CD4-positive, alpha-beta T cell (primary cell): ENCODE data around the gene PLEKHA4. TPM values are rescaled to one million over a fixed set of nuclear protein-coding genes. Genes with fewer than 3 reads are reported as not detected.
"Not testable (repeated sequence)": the region's sequence is repeated elsewhere in the genome, so short reads cannot be mapped to it uniquely, and the experiment has no call there.

Experiments used
- ATAC-seq: fragments of 200-7000 bp; cut with Tn5 transposase; one replicate; pipeline ENCODE4 v1.10.0; 2022; ENCODE audit warnings: mild to moderate bottlenecking; ENCODE audit not compliant: poor library complexity
- CTCF ChIA-PET: fragments of 350-600 bp; sonication (Branson Sonifier 250); formaldehyde crosslinking; loops from one replicate; lab custom pipeline; 2021; ENCODE audit warnings: antibody characterized with exemption, inconsistent platforms; lab: Charles Lee
- POLR2A ChIA-PET: fragments of 350-600 bp; sonication (Branson Sonifier 250); formaldehyde crosslinking; loops from one replicate; lab custom pipeline; 2021; ENCODE audit warnings: antibody characterized with exemption, inconsistent platforms; lab: Charles Lee
- DNase-seq, 14 experiments: peaks; one replicate each; pipeline ENCODE4 v3.0.0-alpha.2; 2013 to 2020; ENCODE audit warnings: mixed read lengths in 2 of 14
- H3K27ac ChIP-seq, 2 donors: one replicate each; pipeline versions ENCODE4 v1.5.1 to v1.7.0; 2013; ENCODE audit warnings: low read length in 2 of 2, low read depth in 1 of 2, mild to moderate bottlenecking in 1 of 2
- H3K27me3 ChIP-seq, 2 experiments: 1 replicate in 1 of 2; 2 replicates in 1 of 2; pipeline versions ENCODE4 v1.6.1 to v1.7.0; 2013; ENCODE audit warnings: low read length in 2 of 2, control low read depth in 1 of 2, mild to moderate bottlenecking in 1 of 2, moderate library complexity in 1 of 2; ENCODE audit not compliant: insufficient read depth in 2 of 2, control insufficient read depth in 1 of 2
- H3K36me3 ChIP-seq: one replicate; pipeline ENCODE4 v1.6.1; 2013; ENCODE audit warnings: low read length, control low read depth; ENCODE audit not compliant: insufficient read depth
- H3K4me1 ChIP-seq: one replicate; pipeline ENCODE4 v1.6.1; 2013; ENCODE audit warnings: low read length, control low read depth; ENCODE audit not compliant: insufficient read depth
- H3K4me3 ChIP-seq: one replicate; pipeline ENCODE4 v1.5.1; 2013; ENCODE audit warnings: mild to moderate bottlenecking, low read length, moderate library complexity
- H3K9me3 ChIP-seq, 2 experiments: 1 replicate in 1 of 2; 2 replicates in 1 of 2; pipeline versions ENCODE4 v1.6.1 to v1.7.0; 2013; ENCODE audit warnings: low read length in 2 of 2, mild to moderate bottlenecking in 2 of 2, control low read depth in 1 of 2, moderate library complexity in 1 of 2; ENCODE audit not compliant: control insufficient read depth in 1 of 2, insufficient read depth in 1 of 2
- H3K27ac Mint-ChIP-seq: one replicate; pipeline ENCODE4 v1.8.0; 2020; ENCODE audit warnings: mixed read lengths
- H3K27me3 Mint-ChIP-seq: one replicate; pipeline ENCODE4 v1.8.0; 2021; ENCODE audit warnings: mixed read lengths
- H3K36me3 Mint-ChIP-seq: one replicate; pipeline ENCODE4 v1.8.0; 2021; ENCODE audit warnings: low read depth, mixed read lengths
- H3K4me1 Mint-ChIP-seq: one replicate; pipeline ENCODE4 v1.8.0; 2021; ENCODE audit warnings: low read depth, mixed read lengths
- H3K4me3 Mint-ChIP-seq: one replicate; pipeline ENCODE4 v1.8.0; 2020; ENCODE audit warnings: mild to moderate bottlenecking, mixed read lengths
- H3K9me3 Mint-ChIP-seq: one replicate; pipeline ENCODE4 v1.8.0; 2020; ENCODE audit warnings: mixed read lengths
- intact Hi-C, 2 experiments: fragments of 100-400 bp; cut with DNase I in 1 of 2; cut with micrococcal nuclease in 1 of 2; formaldehyde crosslinking; loops; one replicate each; pipeline versions ENCODE4 v1.15.1 to v1.9.0; 2023 to 2025; cut with DNase I, micrococcal nuclease
- total RNA-seq, 174 experiments: library from RNA in 2 of 174; stranded (reverse) in 2 of 174; gene quantifications; one replicate each; pipeline ENCODE4 v1.2.3 and lab custom pipeline; 2021 to 2026
- TF ChIP-seq, protein P1 (sequence below): fragments of 200-600 bp; IDR thresholded peaks from one replicate; pipeline ENCODE4 v1.8.0; 2022; ENCODE audit warnings: antibody characterized with exemption, mild to moderate bottlenecking

Gene PLEKHA4
- total RNA-seq, 2 experiments from 2014 or later, result 1.4 to 2.7 TPM

GRCh38 chr19:48900477-48901406 lies 32.3 kb upstream of the PLEKHA4 start:
- Mint-ChIP-seq H3K27me3 (no peaks in the 10 kb centered on the region), H3K27ac (peak overlapping the region; percentile 88), H3K36me3 (peaks cover 43% of the 10 kb centered on the region), H3K9me3 (no peaks in the 10 kb centered on the region), H3K4me3 (peak overlapping the region; percentile 95), H3K4me1 (peaks cover 35% of the 10 kb centered on the region)
- DNase-seq (peak in 6 of 14 experiments; percentile 21 to 66 (median 48)), ATAC-seq (peak; percentile 34)
- CTCF ChIA-PET, result interaction anchor here (1.2 to 2.6 kb wide), 4 partner anchors 27 to 93 kb away, joined by 3 to 13 read pairs (median 7); partner anchors contain the start of genes GYS1 and RUVBL2
- H3K9me3 ChIP-seq, result no peaks in the 10 kb centered on the region
- peaks cover 0 to 5% of the 10 kb centered on the region in 2 experiments for H3K27me3 ChIP-seq
- POLR2A ChIA-PET, result interaction anchor here (1.0 to 3.2 kb wide), 11 partner anchors 17 to 105 kb away, joined by 3 to 55 read pairs (median 4); partner anchors contain the start of genes DHDH, FTL, GYS1 and PPP1R15A
- peaks cover 43% of the 10 kb centered on the region for H3K4me1 ChIP-seq
- TF ChIP-seq, protein P1, sequence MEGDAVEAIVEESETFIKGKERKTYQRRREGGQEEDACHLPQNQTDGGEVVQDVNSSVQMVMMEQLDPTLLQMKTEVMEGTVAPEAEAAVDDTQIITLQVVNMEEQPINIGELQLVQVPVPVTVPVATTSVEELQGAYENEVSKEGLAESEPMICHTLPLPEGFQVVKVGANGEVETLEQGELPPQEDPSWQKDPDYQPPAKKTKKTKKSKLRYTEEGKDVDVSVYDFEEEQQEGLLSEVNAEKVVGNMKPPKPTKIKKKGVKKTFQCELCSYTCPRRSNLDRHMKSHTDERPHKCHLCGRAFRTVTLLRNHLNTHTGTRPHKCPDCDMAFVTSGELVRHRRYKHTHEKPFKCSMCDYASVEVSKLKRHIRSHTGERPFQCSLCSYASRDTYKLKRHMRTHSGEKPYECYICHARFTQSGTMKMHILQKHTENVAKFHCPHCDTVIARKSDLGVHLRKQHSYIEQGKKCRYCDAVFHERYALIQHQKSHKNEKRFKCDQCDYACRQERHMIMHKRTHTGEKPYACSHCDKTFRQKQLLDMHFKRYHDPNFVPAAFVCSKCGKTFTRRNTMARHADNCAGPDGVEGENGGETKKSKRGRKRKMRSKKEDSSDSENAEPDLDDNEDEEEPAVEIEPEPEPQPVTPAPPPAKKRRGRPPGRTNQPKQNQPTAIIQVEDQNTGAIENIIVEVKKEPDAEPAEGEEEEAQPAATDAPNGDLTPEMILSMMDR, result no peak
- H3K4me3 ChIP-seq, result peak overlapping the region; percentile 92
- intact Hi-C loops, result loop anchor here (1.0 to 5.0 kb wide), 5 partner anchors 22 to 64 kb away; partner anchors contain the start of genes DHDH (in 1 of the 2) and FTL (in 1 of the 2)
- peak overlapping the region; percentile 65 to 72 for H3K27ac ChIP-seq
- peaks cover 25% of the 10 kb centered on the region for H3K36me3 ChIP-seq

DNA sequence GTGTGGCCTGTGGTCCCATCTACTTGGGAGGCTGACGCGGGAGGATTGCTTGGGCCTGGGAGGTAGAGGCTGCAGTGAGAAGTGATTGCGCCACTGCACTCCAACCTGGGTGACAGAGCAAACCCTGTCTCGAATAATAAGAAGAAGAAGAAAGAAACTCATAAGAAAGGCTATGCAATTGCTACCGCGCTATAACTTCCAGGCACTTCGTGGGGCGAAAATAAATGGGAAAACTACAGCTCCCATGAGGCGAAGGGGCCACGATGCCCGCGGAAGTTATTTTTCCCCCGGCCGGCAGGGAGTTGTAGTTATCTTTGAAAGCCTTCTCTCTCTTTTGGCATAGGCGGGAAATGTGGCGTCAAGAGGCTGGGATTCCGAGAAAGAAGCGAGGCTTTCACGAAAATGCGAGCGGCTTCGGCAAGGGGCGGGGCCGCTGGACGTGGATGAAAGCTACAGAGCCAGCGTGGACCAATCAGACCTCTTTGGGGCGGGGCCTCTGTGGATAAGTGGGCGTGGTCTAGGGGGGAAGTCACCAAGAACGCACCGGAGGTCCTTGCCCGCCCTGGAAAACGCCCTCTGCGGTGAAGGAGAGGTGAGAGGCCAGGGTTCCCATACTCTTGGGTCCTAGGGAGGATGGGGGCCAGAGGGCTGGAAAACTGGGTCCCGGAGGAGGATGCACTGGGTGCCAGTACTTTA lies 31.5 kb upstream of the PLEKHA4 start, which contains the start of gene NUCB1:
Gene NUCB1 (plus strand): TSS at position 532 of the 696 bp plus-strand sequence. CDS start 485 bp downstream, outside the sequence.
- DNase-seq, result peak; percentile 96 to 99 (median 99)
- H3K27me3 ChIP-seq, result peaks cover 3 to 10% of the 10 kb centered on the region in 2 experiments
- H3K9me3 ChIP-seq, result no peaks in the 10 kb centered on the region
- H3K36me3 ChIP-seq, result peaks cover 17% of the 10 kb centered on the region
- peaks cover 35% of the 10 kb centered on the region for H3K36me3 Mint-ChIP-seq
- TF ChIP-seq, protein P1, result no peak
- H3K4me3 Mint-ChIP-seq, result peak within 1 kb of the TSS; percentile 95
- peak within 1 kb of the TSS; percentile 65 to 72 for H3K27ac ChIP-seq
- H3K27ac Mint-ChIP-seq, result peak within 1 kb of the TSS; percentile 88
- intact Hi-C loops, result loop anchor here (1.0 to 5.0 kb wide), 5 partner anchors 21 to 65 kb away; partner anchors contain the start of genes DHDH (in 1 of the 2) and FTL (in 1 of the 2)
- peak; percentile 93 for ATAC-seq
- H3K9me3 Mint-ChIP-seq, result no peaks in the 10 kb centered on the region
- H3K4me3 ChIP-seq, result peak within 1 kb of the TSS; percentile 92
- H3K27me3 Mint-ChIP-seq, result peaks cover 6% of the 10 kb centered on the region
- CTCF ChIA-PET, result interaction anchor here (0.6 to 2.6 kb wide), 7 partner anchors 26 to 263 kb away, joined by 3 to 13 read pairs (median 3); partner anchors contain the start of genes DBP, GYS1 and RUVBL2
- POLR2A ChIA-PET, result interaction anchor here (1.0 to 3.2 kb wide), 9 partner anchors 19 to 94 kb away, joined by 3 to 55 read pairs (median 5); partner anchors contain the start of genes DHDH, FTL, GYS1 and PPP1R15A
- H3K4me1 Mint-ChIP-seq, result peaks cover 37% of the 10 kb centered on the region
- peaks cover 51% of the 10 kb centered on the region for H3K4me1 ChIP-seq

- H3K27ac ChIP-seq, result peak overlapping the region in 1 of 2 donors; percentile 65
- H3K9me3 Mint-ChIP-seq, DNase-seq, ATAC-seq, H3K9me3 ChIP-seq, intact Hi-C loops: not testable (repeated sequence)
- H3K27me3 ChIP-seq, result peaks cover 9 to 15% of the 10 kb centered on the region in 2 experiments
- Mint-ChIP-seq H3K4me1 (peaks cover 41% of the 10 kb centered on the region), H3K4me3 (peak overlapping the region; percentile 69), H3K27ac (peak overlapping the region; percentile 88), H3K36me3 (peaks cover 30% of the 10 kb centered on the region), H3K27me3 (peaks cover 11% of the 10 kb centered on the region)
- ChIA-PET POLR2A (interaction anchor here (1.0 to 3.2 kb wide), 9 partner anchors 18 to 94 kb away, joined by 3 to 55 read pairs (median 5); partner anchors contain the start of genes DHDH, FTL, GYS1 and PPP1R15A), CTCF (interaction anchor here (0.6 to 2.6 kb wide), 5 partner anchors 33 to 262 kb away, joined by 3 to 13 read pairs (median 4); partner anchors contain the start of genes DBP, GYS1 and RUVBL2)
- peaks cover 13% of the 10 kb centered on the region for H3K36me3 ChIP-seq
- peak overlapping the region; percentile 92 for H3K4me3 ChIP-seq
- H3K4me1 ChIP-seq, result peaks cover 51% of the 10 kb centered on the region
These were observed 31.0 kb upstream of the PLEKHA4 start for GRCh38 chr19:48899386-48899749.
